ENCODE data around the gene TAF8.

The TAF8 gene

GRCh38 chr6:42112351-42112750 lies 62.0 kb downstream of the TAF8 start:
- Histone ChIP-seq H3K14ac (ENCODE audit: low read length) (no peak overlapping the region), H2AK5ac (ENCODE audit: low read depth, low read length) (no peak overlapping the region), H3K4me3 (ENCODE audit: low read length in 2 of 2) (no peak overlapping the region), H3K9ac (ENCODE audit: low read depth, low read length, poor library complexity) (no peak overlapping the region), H3K4me1 (ENCODE audit: control insufficient read depth in 2 of 2, insufficient read depth in 1 of 2, low read depth in 1 of 2, low read length in 2 of 2) (no peaks in the 10 kb centered on the region), H3K36me3 (replicated peaks in 1 of 2; ENCODE audit: control insufficient read depth in 2 of 2, insufficient read depth in 2 of 2, low read length in 2 of 2) (no peaks in the 10 kb centered on the region), H3K18ac (ENCODE audit: low read length) (no peak overlapping the region), H3K23ac (ENCODE audit: low read depth, low read length, poor library complexity) (no peak overlapping the region), H3K4me2 (ENCODE audit: insufficient read depth, low read length, poor library complexity, severe bottlenecking) (no peak overlapping the region), H2BK12ac (ENCODE audit: low read length) (no peak overlapping the region), H3K27me3 (ENCODE audit: control insufficient read depth in 3 of 3, insufficient read depth in 3 of 3, low read depth in 1 of 3, low read length in 3 of 3) (peaks cover 0 to 24% (median 0%) of the 10 kb centered on the region in 3 experiments), H2BK15ac (ENCODE audit: low read length) (no peak overlapping the region), H3K79me1 (ENCODE audit: low read depth, low read length) (no peaks in the 10 kb centered on the region), H2BK120ac (ENCODE audit: low read depth, low read length) (no peak overlapping the region), H2AFZ (ENCODE audit: low read length) (no peak overlapping the region), H3K27ac (replicated peaks; ENCODE audit: low read length) (no peak overlapping the region), H3K4ac (ENCODE audit: low read length) (no peak overlapping the region), H4K8ac (ENCODE audit: low read depth, low read length) (no peak overlapping the region), H3K9me3 (replicated peaks in 1 of 2; ENCODE audit: control insufficient read depth in 2 of 2, insufficient read depth in 1 of 2, low read depth in 1 of 2, low read length in 2 of 2) (no peaks in the 10 kb centered on the region), H4K91ac (ENCODE audit: low read depth, low read length, poor library complexity) (no peak overlapping the region), H2BK5ac (ENCODE audit: low read length) (no peak overlapping the region)
- DNase-seq (ENCODE audit: low spot score) = no peak
- no CpG with 5 or more reads among the region's 1 CpG for WGBS, 2 donors (ENCODE audit: extremely low coverage in 2 of 2, insufficient read length in 2 of 2, insufficient replicate concordance in 1 of 2)

- H3K36me3 ChIP-seq (replicated peaks in 1 of 2; ENCODE audit: control insufficient read depth in 2 of 2, insufficient read depth in 2 of 2, low read length in 2 of 2) = no peaks in the 10 kb centered on the region
- no peaks in the 10 kb centered on the region for H3K79me1 ChIP-seq (ENCODE audit: low read depth, low read length)
- H2AFZ ChIP-seq (ENCODE audit: low read length) = no peak overlapping the region
- H3K9ac ChIP-seq (ENCODE audit: low read depth, low read length, poor library complexity) = peak overlapping the region; percentile 74
- H4K8ac ChIP-seq (ENCODE audit: low read depth, low read length) = no peak overlapping the region
- no peak overlapping the region for H3K27ac ChIP-seq (replicated peaks; ENCODE audit: low read length)
- peak overlapping the region; percentile 63 for H2BK120ac ChIP-seq (ENCODE audit: low read depth, low read length)
- H3K4ac ChIP-seq (ENCODE audit: low read length) = no peak overlapping the region
- no peak overlapping the region for H3K4me3 ChIP-seq (ENCODE audit: low read length in 2 of 2)
- no peak overlapping the region for H2BK15ac ChIP-seq (ENCODE audit: low read length)
- H2BK12ac ChIP-seq (ENCODE audit: low read length) = no peak overlapping the region
- H2AK5ac ChIP-seq (ENCODE audit: low read depth, low read length) = no peak overlapping the region
- no peak overlapping the region for H3K4me2 ChIP-seq (ENCODE audit: insufficient read depth, low read length, poor library complexity, severe bottlenecking)
- H4K91ac ChIP-seq (ENCODE audit: low read depth, low read length, poor library complexity) = no peak overlapping the region
- no peak overlapping the region for H3K18ac ChIP-seq (ENCODE audit: low read length)
- H3K27me3 ChIP-seq (ENCODE audit: control insufficient read depth in 3 of 3, insufficient read depth in 3 of 3, low read depth in 1 of 3, low read length in 3 of 3) = peaks cover 0 to 24% (median 0%) of the 10 kb centered on the region in 3 experiments
- no peak overlapping the region for H3K23ac ChIP-seq (ENCODE audit: low read depth, low read length, poor library complexity)
- no peaks in the 10 kb centered on the region for H3K9me3 ChIP-seq (replicated peaks in 1 of 2; ENCODE audit: control insufficient read depth in 2 of 2, insufficient read depth in 1 of 2, low read depth in 1 of 2, low read length in 2 of 2)
- H3K4me1 ChIP-seq (ENCODE audit: control insufficient read depth in 2 of 2, insufficient read depth in 1 of 2, low read depth in 1 of 2, low read length in 2 of 2) = no peaks in the 10 kb centered on the region
- DNase-seq (ENCODE audit: low spot score) = no peak
- no peak overlapping the region for H2BK5ac ChIP-seq (ENCODE audit: low read length)
- H3K14ac ChIP-seq (ENCODE audit: low read length) = no peak overlapping the region
- no CpG with 5 or more reads among the region's 5 CpGs for WGBS, 2 donors (ENCODE audit: extremely low coverage in 2 of 2, insufficient read length in 2 of 2, insufficient replicate concordance in 1 of 2)
Measured at GRCh38 chr6:42113936-42114636, 63.8 kb downstream of the TAF8 start.

- H3K18ac ChIP-seq (ENCODE audit: low read length) = no peak overlapping the region
- no peak overlapping the region for H3K4me2 ChIP-seq (ENCODE audit: insufficient read depth, low read length, poor library complexity, severe bottlenecking)
- H3K14ac ChIP-seq (ENCODE audit: low read length) = no peak overlapping the region
- no CpG with 5 or more reads among the region's 3 CpGs for WGBS, 2 donors (ENCODE audit: extremely low coverage in 2 of 2, insufficient read length in 2 of 2, insufficient replicate concordance in 1 of 2)
- no peak overlapping the region for H3K23ac ChIP-seq (ENCODE audit: low read depth, low read length, poor library complexity)
- H3K79me1 ChIP-seq (ENCODE audit: low read depth, low read length) = no peaks in the 10 kb centered on the region
- peaks cover 0 to 10% (median 0%) of the 10 kb centered on the region in 3 experiments for H3K27me3 ChIP-seq (ENCODE audit: control insufficient read depth in 3 of 3, insufficient read depth in 3 of 3, low read depth in 1 of 3, low read length in 3 of 3)
- H3K4me1 ChIP-seq (ENCODE audit: control insufficient read depth in 2 of 2, insufficient read depth in 1 of 2, low read depth in 1 of 2, low read length in 2 of 2) = no peaks in the 10 kb centered on the region
- no peaks in the 10 kb centered on the region for H3K36me3 ChIP-seq (replicated peaks in 1 of 2; ENCODE audit: control insufficient read depth in 2 of 2, insufficient read depth in 2 of 2, low read length in 2 of 2)
- H3K9me3 ChIP-seq (replicated peaks in 1 of 2; ENCODE audit: control insufficient read depth in 2 of 2, insufficient read depth in 1 of 2, low read depth in 1 of 2, low read length in 2 of 2) = no peaks in the 10 kb centered on the region
- no peak for DNase-seq (ENCODE audit: low spot score)
- no peak overlapping the region for H4K8ac ChIP-seq (ENCODE audit: low read depth, low read length)
- H2BK15ac ChIP-seq (ENCODE audit: low read length) = no peak overlapping the region
- H2BK5ac ChIP-seq (ENCODE audit: low read length) = peak overlapping the region; percentile 46
- H3K9ac ChIP-seq (ENCODE audit: low read depth, low read length, poor library complexity) = no peak overlapping the region
- no peak overlapping the region for H3K4ac ChIP-seq (ENCODE audit: low read length)
- no peak overlapping the region for H2BK120ac ChIP-seq (ENCODE audit: low read depth, low read length)
- no peak overlapping the region for H2AK5ac ChIP-seq (ENCODE audit: low read depth, low read length)
- no peak overlapping the region for H2BK12ac ChIP-seq (ENCODE audit: low read length)
- no peak overlapping the region for H2AFZ ChIP-seq (ENCODE audit: low read length)
- H3K27ac ChIP-seq (replicated peaks; ENCODE audit: low read length) = no peak overlapping the region
- no peak overlapping the region for H4K91ac ChIP-seq (ENCODE audit: low read depth, low read length, poor library complexity)
- no peak overlapping the region for H3K4me3 ChIP-seq (ENCODE audit: low read length in 2 of 2)
Measured at GRCh38 chr6:42117843-42118161, 67.5 kb downstream of the TAF8 start.

GRCh38 chr6:42118162-42119001 lies 68.1 kb downstream of the TAF8 start:
- Histone ChIP-seq H2BK12ac (ENCODE audit: low read length) (peak overlapping the region; percentile 23), H4K8ac (ENCODE audit: low read depth, low read length) (no peak overlapping the region), H2BK5ac (ENCODE audit: low read length) (peak overlapping the region; percentile 46), H3K23ac (ENCODE audit: low read depth, low read length, poor library complexity) (peak overlapping the region; percentile 96), H3K4me2 (ENCODE audit: insufficient read depth, low read length, poor library complexity, severe bottlenecking) (no peak overlapping the region), H2AK5ac (ENCODE audit: low read depth, low read length) (peak overlapping the region; percentile 71), H2BK120ac (ENCODE audit: low read depth, low read length) (no peak overlapping the region), H4K91ac (ENCODE audit: low read depth, low read length, poor library complexity) (no peak overlapping the region), H2AFZ (ENCODE audit: low read length) (no peak overlapping the region), H3K14ac (ENCODE audit: low read length) (peak overlapping the region; percentile 25), H3K9me3 (replicated peaks in 1 of 2; ENCODE audit: control insufficient read depth in 2 of 2, insufficient read depth in 1 of 2, low read depth in 1 of 2, low read length in 2 of 2) (no peaks in the 10 kb centered on the region), H3K4me3 (ENCODE audit: low read length in 2 of 2) (no peak overlapping the region), H3K36me3 (replicated peaks in 1 of 2; ENCODE audit: control insufficient read depth in 2 of 2, insufficient read depth in 2 of 2, low read length in 2 of 2) (no peaks in the 10 kb centered on the region), H3K27me3 (ENCODE audit: control insufficient read depth in 3 of 3, insufficient read depth in 3 of 3, low read depth in 1 of 3, low read length in 3 of 3) (peaks cover 0 to 5% (median 0%) of the 10 kb centered on the region in 3 experiments), H3K4me1 (ENCODE audit: control insufficient read depth in 2 of 2, insufficient read depth in 1 of 2, low read depth in 1 of 2, low read length in 2 of 2) (no peaks in the 10 kb centered on the region), H3K18ac (ENCODE audit: low read length) (peak overlapping the region; percentile 70), H3K79me1 (ENCODE audit: low read depth, low read length) (no peaks in the 10 kb centered on the region), H3K27ac (replicated peaks; ENCODE audit: low read length) (no peak overlapping the region), H3K4ac (ENCODE audit: low read length) (peak overlapping the region; percentile 56), H3K9ac (ENCODE audit: low read depth, low read length, poor library complexity) (no peak overlapping the region), H2BK15ac (ENCODE audit: low read length) (no peak overlapping the region)
- WGBS, 2 donors (ENCODE audit: extremely low coverage in 2 of 2, insufficient read length in 2 of 2, insufficient replicate concordance in 1 of 2) = no CpG with 5 or more reads among the region's 10 CpGs
- DNase-seq (ENCODE audit: low spot score) = no peak

All from neuronal stem cell (in vitro differentiated cells).